ENCODE data around the gene PGD.

PGD gene

GRCh38 chr1:10428984-10429383, 30.1 kb downstream of the PGD start:
- TF ChIP-seq SNAI2 (CRISPR knock-in tag; IDR thresholded peaks at IDR 0.05) (no peak), CSDC2 (CRISPR knock-in tag; IDR thresholded peaks at IDR 0.05) (no peak), CSRNP3 (CRISPR knock-in tag; IDR thresholded peaks at IDR 0.05) (no peak), ARNTL (CRISPR knock-in tag; IDR thresholded peaks at IDR 0.05; ENCODE audit: borderline replicate concordance, low read depth) (no peak), TSHZ2 (CRISPR knock-in tag; IDR thresholded peaks at IDR 0.05) (no peak), ZC3H10 (CRISPR knock-in tag; IDR thresholded peaks at IDR 0.05) (no peak), TCF4 (CRISPR knock-in tag; IDR thresholded peaks at IDR 0.05; ENCODE audit: borderline replicate concordance) (no peak), ZNF70 (CRISPR knock-in tag; IDR thresholded peaks at IDR 0.05) (no peak), ZFP30 (CRISPR knock-in tag; IDR thresholded peaks at IDR 0.05) (no peak), PATZ1 (CRISPR knock-in tag; IDR thresholded peaks at IDR 0.05; ENCODE audit: borderline replicate concordance) (no peak), RARB (CRISPR knock-in tag; IDR thresholded peaks at IDR 0.05) (no peak), ZNF565 (CRISPR knock-in tag; conservative IDR thresholded peaks at IDR 0.05; ENCODE audit: low read depth) (no peak), POU6F1 (CRISPR knock-in tag; IDR thresholded peaks at IDR 0.05; ENCODE audit: borderline replicate concordance, low read depth) (no peak), ZFP3 (CRISPR knock-in tag; IDR thresholded peaks at IDR 0.05) (no peak), BACH2 (CRISPR knock-in tag; IDR thresholded peaks at IDR 0.05; ENCODE audit: borderline replicate concordance) (no peak)
- no peak for ATAC-seq

- no peak for ATAC-seq
- TF ChIP-seq ZNF70 (CRISPR knock-in tag; IDR thresholded peaks at IDR 0.05): no peak
- no peak for TF ChIP-seq TCF4 (CRISPR knock-in tag; IDR thresholded peaks at IDR 0.05; ENCODE audit: borderline replicate concordance)
- no peak for TF ChIP-seq ZNF565 (CRISPR knock-in tag; conservative IDR thresholded peaks at IDR 0.05; ENCODE audit: low read depth)
- no peak for TF ChIP-seq ZFP3 (CRISPR knock-in tag; IDR thresholded peaks at IDR 0.05)
- TF ChIP-seq ESRRG (CRISPR knock-in tag; IDR thresholded peaks at IDR 0.05): no peak
- TF ChIP-seq RARB (CRISPR knock-in tag; IDR thresholded peaks at IDR 0.05): no peak
- no peak for TF ChIP-seq ZNF8 (CRISPR knock-in tag; IDR thresholded peaks at IDR 0.05)
- TF ChIP-seq ISL1 (CRISPR knock-in tag; IDR thresholded peaks at IDR 0.05): no peak
- TF ChIP-seq TOX (CRISPR knock-in tag; IDR thresholded peaks at IDR 0.05; ENCODE audit: borderline replicate concordance): no peak
- TF ChIP-seq CSDC2 (CRISPR knock-in tag; IDR thresholded peaks at IDR 0.05): no peak
- TF ChIP-seq GLIS3 (CRISPR knock-in tag; IDR thresholded peaks at IDR 0.05): no peak
- no peak for TF ChIP-seq CREB5 (CRISPR knock-in tag; IDR thresholded peaks at IDR 0.05; ENCODE audit: low read depth)
- TF ChIP-seq TSHZ2 (CRISPR knock-in tag; IDR thresholded peaks at IDR 0.05): no peak
- TF ChIP-seq CSRNP3 (CRISPR knock-in tag; IDR thresholded peaks at IDR 0.05): no peak
- no peak for TF ChIP-seq ZC3H10 (CRISPR knock-in tag; IDR thresholded peaks at IDR 0.05)
- no peak for TF ChIP-seq ZFP30 (CRISPR knock-in tag; IDR thresholded peaks at IDR 0.05)
- no peak for TF ChIP-seq POU6F1 (CRISPR knock-in tag; IDR thresholded peaks at IDR 0.05; ENCODE audit: borderline replicate concordance, low read depth)
Measured at GRCh38 chr1:10429868-10430215, 31.0 kb downstream of the PGD start.
